Activated B cell treated with CpG ODN at 0.5 μM for 24 hours (primary cell): ENCODE measurements around the gene ESYT1. TPM values are rescaled to one million over a fixed set of nuclear protein-coding genes. Genes with fewer than 3 reads are reported as not detected.
A peak's percentile ranks its signal among the peaks of the same experiment; 100 is the strongest.

ENCODE experiments used
- ATAC-seq: fragments of 200-7000 bp; cut with Tn5 transposase; one replicate; pipeline ENCODE4 v1.10.0; 2021; ENCODE audit warnings: low read depth, mild to moderate bottlenecking, moderate library complexity
- CTCF ChIA-PET: fragments of 350-600 bp; sonication (Branson Sonifier 250); formaldehyde crosslinking; loops from one replicate; lab custom pipeline; 2021; ENCODE audit warnings: antibody characterized with exemption; lab: Charles Lee
- POLR2A ChIA-PET: fragments of 350-600 bp; sonication (Branson Sonifier 250); formaldehyde crosslinking; loops from one replicate; lab custom pipeline; 2021; ENCODE audit warnings: antibody characterized with exemption; lab: Charles Lee
- DNase-seq: peaks from one replicate; pipeline ENCODE4 v3.0.0; 2022
- H3K27ac Mint-ChIP-seq: one replicate; pipeline ENCODE4 v1.8.0; 2020; ENCODE audit warnings: mixed read lengths
- H3K27me3 Mint-ChIP-seq: one replicate; pipeline ENCODE4 v1.8.0; 2021; ENCODE audit warnings: mixed read lengths
- H3K36me3 Mint-ChIP-seq: one replicate; pipeline ENCODE4 v1.8.0; 2021; ENCODE audit warnings: low read depth, mixed read lengths
- H3K4me1 Mint-ChIP-seq: one replicate; pipeline ENCODE4 v1.8.0; 2021; ENCODE audit warnings: mixed read lengths
- H3K4me3 Mint-ChIP-seq: one replicate; pipeline ENCODE4 v1.8.0; 2020; ENCODE audit warnings: mild to moderate bottlenecking, mixed read lengths
- H3K9me3 Mint-ChIP-seq: one replicate; pipeline ENCODE4 v1.8.0; 2020; ENCODE audit warnings: mixed read lengths
- CTCF ChIP-seq: fragments of 200-600 bp; IDR thresholded peaks from one replicate; pipeline ENCODE4 v1.8.0; 2022; ENCODE audit warnings: antibody characterized with exemption, mild to moderate bottlenecking
- intact Hi-C: fragments of 100-400 bp; cut with micrococcal nuclease; formaldehyde crosslinking; loops from one replicate; pipeline ENCODE4 v1.15.1; 2024
- total RNA-seq: library from RNA; stranded (reverse); gene quantifications from 2 replicates; pipeline ENCODE4 v1.2.3, GENCODE V29; 2022

The ESYT1 gene
- total RNA-seq, 1 donor from 2014 or later: 137 TPM

DNA sequence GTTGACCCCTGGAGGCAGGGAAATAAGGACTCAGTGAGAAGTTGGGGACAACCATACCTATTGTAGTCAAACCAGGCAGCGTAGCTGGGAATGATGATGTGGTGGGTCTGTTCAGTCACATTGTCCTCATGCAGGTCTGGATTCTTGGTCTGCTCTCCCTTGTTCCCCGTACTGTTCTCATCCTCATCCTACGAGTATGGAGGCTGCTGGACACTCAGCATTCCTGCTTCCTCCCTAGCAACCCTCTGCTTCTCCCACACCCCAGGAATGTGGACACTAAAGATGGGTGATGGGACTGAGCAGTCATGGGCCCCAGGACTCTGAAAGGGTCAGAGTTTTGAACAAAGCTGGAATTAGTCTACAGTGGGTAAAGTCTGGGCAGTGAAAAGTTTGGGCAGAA, 50.3 kb downstream of the ESYT1 start:
- ChIA-PET CTCF (no interaction called here), POLR2A (interaction anchor here (1.0 kb wide), 2 partner anchors 11 to 27 kb away, joined by 3 read pairs; partner anchors contain the start of gene SMARCC2)
- TF ChIP-seq CTCF: no peak
- Mint-ChIP-seq H3K4me1 (no peaks in the 10 kb centered on the region), H3K9me3 (no peaks in the 10 kb centered on the region), H3K36me3 (peaks cover 85% of the 10 kb centered on the region), H3K27ac (no peak overlapping the region), H3K27me3 (no peaks in the 10 kb centered on the region), H3K4me3 (no peak overlapping the region)
- intact Hi-C loops: loop anchor here (2.0 kb wide), 1 partner anchor 16 kb away; no protein-coding TSS in a partner anchor
- no peak for ATAC-seq
- DNase-seq: no peak

- Mint-ChIP-seq H3K9me3 (no peaks in the 10 kb centered on the region), H3K27ac (no peak overlapping the region), H3K27me3 (no peaks in the 10 kb centered on the region), H3K4me1 (peaks cover 35% of the 10 kb centered on the region), H3K4me3 (no peak overlapping the region), H3K36me3 (peaks cover 50% of the 10 kb centered on the region)
- intact Hi-C loops: no loop called here
- POLR2A ChIA-PET: interaction anchor here (0.7 to 5.7 kb wide), 5 partner anchors 28 to 69 kb away, joined by 3 to 116 read pairs (median 75); partner anchors contain the start of genes ESYT1, MYL6, RNF41 and RPL41
- ATAC-seq (no peak), DNase-seq (no peak)
- CTCF ChIA-PET: interaction anchor here (1.7 to 6.4 kb wide), 4 partner anchors 20 to 67 kb away, joined by 4 to 80 read pairs (median 48); partner anchors contain the start of genes ESYT1 and ZC3H10
- TF ChIP-seq CTCF: no peak
These were observed 58.9 kb downstream of the ESYT1 start for GRCh38 chr12:56186957-56187356.

DNA sequence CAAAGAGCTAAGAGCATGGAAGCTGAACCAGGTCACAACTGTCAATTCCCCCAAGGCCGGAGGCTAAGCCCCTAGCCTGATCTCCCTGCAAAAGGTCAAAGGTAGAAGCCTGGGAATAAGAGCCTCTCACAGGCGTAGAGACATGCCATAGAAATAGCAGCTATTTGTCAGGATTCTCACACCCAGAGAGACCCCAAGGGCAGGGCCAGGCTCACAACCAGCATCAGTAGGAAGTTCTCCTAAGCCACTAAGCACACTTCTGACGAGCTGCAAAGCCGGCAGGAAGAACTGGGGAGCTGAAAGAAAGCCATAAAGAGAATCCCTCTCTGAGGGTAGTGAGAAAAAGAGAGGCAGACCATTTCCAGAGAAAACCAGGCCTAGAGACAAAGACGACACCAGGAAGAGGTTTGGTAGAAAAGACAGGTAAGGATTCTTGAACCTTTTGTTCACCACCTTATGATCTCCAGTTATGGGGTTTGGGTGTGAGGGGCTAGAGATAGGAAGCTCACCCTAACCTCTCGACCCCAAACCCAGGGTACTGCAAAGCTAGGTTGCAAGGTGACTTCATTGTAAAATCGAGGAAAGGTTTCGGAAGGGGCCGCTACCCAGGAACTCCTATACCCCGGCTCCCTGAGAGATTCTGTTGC, 60.2 kb downstream of the ESYT1 start:
- Mint-ChIP-seq H3K9me3 (no peaks in the 10 kb centered on the region), H3K27ac (peak overlapping the region; percentile 82), H3K36me3 (peaks cover 42% of the 10 kb centered on the region), H3K4me3 (peak overlapping the region; percentile 88), H3K27me3 (no peaks in the 10 kb centered on the region), H3K4me1 (peaks cover 40% of the 10 kb centered on the region)
- POLR2A ChIA-PET: interaction anchor here (0.6 to 5.7 kb wide), 15 partner anchors 9 to 450 kb away, joined by 3 to 116 read pairs (median 7); partner anchors contain the start of genes ANKRD52, COQ10A, ESYT1 and MYL6
- DNase-seq (no peak), ATAC-seq (no peak)
- no peak for TF ChIP-seq CTCF
- intact Hi-C loops: no loop called here
- CTCF ChIA-PET: interaction anchor here (0.5 to 6.4 kb wide), 13 partner anchors 19 to 458 kb away, joined by 3 to 80 read pairs (median 4); partner anchors contain the start of genes ESYT1, MYL6 and ZC3H10

GRCh38 chr12:56188778-56189098, 60.7 kb downstream of the ESYT1 start:
- ATAC-seq (no peak), DNase-seq (no peak)
- Mint-ChIP-seq H3K4me3 (peak overlapping the region; percentile 88), H3K27me3 (no peaks in the 10 kb centered on the region), H3K4me1 (peaks cover 43% of the 10 kb centered on the region), H3K9me3 (no peaks in the 10 kb centered on the region), H3K36me3 (peaks cover 39% of the 10 kb centered on the region), H3K27ac (peak overlapping the region; percentile 82)
- intact Hi-C loops: loop anchor here (1.0 kb wide), 3 partner anchors 62 to 192 kb away; no protein-coding TSS in a partner anchor
- ChIA-PET POLR2A (interaction anchor here (0.6 to 5.7 kb wide), 18 partner anchors 9 to 450 kb away, joined by 3 to 116 read pairs (median 5); partner anchors contain the start of genes ANKRD52, COQ10A, ESYT1 and MYL6), CTCF (interaction anchor here (0.5 to 6.4 kb wide), 15 partner anchors 10 to 459 kb away, joined by 3 to 80 read pairs (median 6); partner anchors contain the start of genes ESYT1, MYL6, RNF41 and ZC3H10)
- no peak for TF ChIP-seq CTCF
